Measurements from ENCODE around the gene NTN5. TPM values are rescaled to one million over a fixed set of nuclear protein-coding genes. Genes with fewer than 3 reads are reported as not detected.

The NTN5 gene
- total RNA-seq, 2 donors from 2014 or later: 0.54 to 2.8 TPM

DNA sequence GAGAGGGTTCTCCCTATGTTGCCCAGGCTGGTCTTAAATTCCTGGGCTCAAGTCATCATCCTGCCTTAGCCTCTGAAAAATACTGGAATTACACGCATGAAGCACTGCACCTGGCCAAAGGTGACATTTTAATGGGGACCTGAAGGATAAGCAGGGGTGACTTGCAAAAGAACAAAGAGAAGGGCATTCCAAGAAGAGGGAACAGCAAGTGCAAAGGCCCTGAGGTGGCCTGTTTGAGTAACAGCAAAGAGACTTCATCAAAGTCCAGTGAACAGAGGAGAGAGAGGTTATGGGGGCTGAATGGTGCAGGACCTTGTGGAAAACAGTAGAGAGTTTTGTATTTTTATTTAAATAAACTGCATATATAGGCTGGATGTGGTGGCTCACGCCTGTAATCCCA is 31.0 kb downstream of the NTN5 start:
- H3K4me3 ChIP-seq: no peak overlapping the region
- H3K9me3 ChIP-seq: no peaks in the 10 kb centered on the region
- no peak overlapping the region for H3K27ac ChIP-seq
- DNase-seq (ENCODE audit: low spot score) (no peak), ATAC-seq (ENCODE audit: insufficient number of reproducible peaks, low FRiP score, low read depth) (no peak)
- no peak for TF ChIP-seq CTCF (IDR thresholded peaks at IDR 0.05)
- H3K4me1 ChIP-seq (ENCODE audit: control insufficient read depth in 1 of 2, low read depth in 2 of 2): peaks cover 11 to 25% of the 10 kb centered on the region in 2 donors
- no peaks in the 10 kb centered on the region for H3K27me3 ChIP-seq (replicated peaks; ENCODE audit: insufficient read depth)
- no peaks in the 10 kb centered on the region for H3K36me3 ChIP-seq

GRCh38 chr19:48639483-48640375 is 33.1 kb downstream of the NTN5 start:
- Histone ChIP-seq H3K27me3 (replicated peaks; ENCODE audit: insufficient read depth) (no peaks in the 10 kb centered on the region), H3K4me1 (ENCODE audit: control insufficient read depth in 1 of 2, low read depth in 2 of 2) (peaks cover 13 to 32% of the 10 kb centered on the region in 2 donors), H3K9me3 (no peaks in the 10 kb centered on the region), H3K27ac (no peak overlapping the region), H3K4me3 (no peak overlapping the region), H3K36me3 (no peaks in the 10 kb centered on the region)
- no peak for ATAC-seq (ENCODE audit: insufficient number of reproducible peaks, low FRiP score, low read depth)
- TF ChIP-seq CTCF (IDR thresholded peaks at IDR 0.05): no peak
- DNase-seq (ENCODE audit: low spot score): no peak

- Histone ChIP-seq H3K27ac (peak overlapping the region; percentile 97 to 98), H3K9me3 (no peaks in the 10 kb centered on the region), H3K27me3 (replicated peaks; ENCODE audit: insufficient read depth) (no peaks in the 10 kb centered on the region), H3K4me3 (peak overlapping the region; percentile 90), H3K36me3 (no peaks in the 10 kb centered on the region), H3K4me1 (ENCODE audit: control insufficient read depth in 1 of 2, low read depth in 2 of 2) (peaks cover 19 to 33% of the 10 kb centered on the region in 2 donors)
- no peak for DNase-seq (ENCODE audit: low spot score)
- TF ChIP-seq CTCF (IDR thresholded peaks at IDR 0.05): no peak
- ATAC-seq (ENCODE audit: insufficient number of reproducible peaks, low FRiP score, low read depth): no peak
Observed at GRCh38 chr19:48638831-48639381, 33.9 kb downstream of the NTN5 start.

DNA sequence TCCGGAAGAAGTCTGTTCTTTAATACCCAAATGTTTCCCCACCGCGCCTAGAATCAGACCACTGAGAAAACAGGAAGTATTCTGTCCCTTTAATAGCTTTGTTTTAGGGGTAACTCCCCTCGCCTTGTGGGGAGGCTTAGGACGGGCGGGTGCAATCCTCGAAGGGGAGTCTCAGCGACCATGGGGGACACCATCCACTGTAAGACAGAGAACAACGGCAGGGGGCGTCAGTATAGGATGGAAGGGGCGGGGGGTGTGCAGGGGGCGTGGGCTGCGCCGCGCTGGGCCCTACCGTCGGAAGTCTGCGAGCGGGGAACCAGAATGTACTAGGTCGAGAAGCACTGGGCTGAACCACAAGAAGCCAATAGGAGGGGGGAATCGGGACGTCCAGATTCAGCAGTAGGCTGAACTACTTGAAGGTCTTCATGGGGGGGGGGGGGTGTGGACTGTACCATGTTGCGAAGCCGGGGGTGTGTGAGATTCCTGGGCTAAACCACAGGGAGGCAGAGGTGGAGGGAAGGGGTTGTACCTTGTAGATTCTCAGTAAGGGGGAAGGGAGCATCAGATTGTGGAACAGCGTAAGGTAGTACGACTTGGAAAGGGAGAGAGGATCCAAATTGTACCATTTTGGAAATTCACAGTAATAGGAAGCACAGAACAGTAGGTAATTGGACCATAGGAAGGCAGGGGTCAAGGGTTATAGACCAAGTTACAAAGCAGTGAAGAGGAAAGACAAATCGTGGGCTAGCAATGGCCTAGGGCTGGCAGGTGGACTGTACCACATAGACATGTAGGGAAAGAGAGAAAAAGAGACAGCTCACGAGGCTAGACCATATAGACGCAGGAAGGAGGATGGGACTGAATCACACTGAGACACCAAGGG is 34.6 kb downstream of the NTN5 start:
- ATAC-seq (ENCODE audit: insufficient number of reproducible peaks, low FRiP score, low read depth): peak; percentile 76
- no peak for DNase-seq (ENCODE audit: low spot score)
- Histone ChIP-seq H3K27me3 (replicated peaks; ENCODE audit: insufficient read depth) (no peaks in the 10 kb centered on the region), H3K4me3 (peak overlapping the region; percentile 90), H3K36me3 (no peaks in the 10 kb centered on the region), H3K9me3 (no peaks in the 10 kb centered on the region), H3K27ac (peak overlapping the region; percentile 97 to 98), H3K4me1 (ENCODE audit: control insufficient read depth in 1 of 2, low read depth in 2 of 2) (peaks cover 26 to 40% of the 10 kb centered on the region in 2 donors)
- no peak for TF ChIP-seq CTCF (IDR thresholded peaks at IDR 0.05)

Data from thoracic aorta (tissue), 2 donors.